Hematopoietic multipotent progenitor cell treated with erythropoietin and hydrocortisone succinate and interleukin-3 and kit ligand, for 6 days (in vitro differentiated cells): ENCODE measurements around the gene PTPRN2.

Source experiments
- DNase-seq: peaks from one replicate; pipeline ENCODE4 v3.0.0-alpha.2; 2015

PTPRN2 gene

GRCh38 chr7:157863906-157864810 lies 723.5 kb downstream of the PTPRN2 start:
- no peak for DNase-seq

DNA sequence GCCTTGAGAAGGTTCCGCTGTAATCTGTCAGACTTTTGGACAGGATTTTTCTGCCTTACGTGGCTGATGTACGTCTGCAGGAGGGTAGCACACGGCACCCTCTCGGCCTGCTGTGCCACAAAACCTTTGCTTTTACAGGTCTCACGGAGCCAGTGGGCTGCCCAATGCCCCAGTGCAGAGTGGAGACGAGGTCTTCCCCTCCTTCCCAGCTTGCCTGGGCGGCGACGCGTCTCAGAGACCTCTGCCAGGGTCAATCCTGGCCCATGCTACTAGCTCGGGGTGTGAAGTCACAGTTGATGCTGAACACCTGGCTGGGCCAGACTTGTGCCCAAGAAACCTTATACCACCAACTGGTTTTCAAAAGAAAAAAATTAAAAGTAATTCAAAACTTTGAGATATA lies 724.4 kb downstream of the PTPRN2 start:
- no peak for DNase-seq

DNA sequence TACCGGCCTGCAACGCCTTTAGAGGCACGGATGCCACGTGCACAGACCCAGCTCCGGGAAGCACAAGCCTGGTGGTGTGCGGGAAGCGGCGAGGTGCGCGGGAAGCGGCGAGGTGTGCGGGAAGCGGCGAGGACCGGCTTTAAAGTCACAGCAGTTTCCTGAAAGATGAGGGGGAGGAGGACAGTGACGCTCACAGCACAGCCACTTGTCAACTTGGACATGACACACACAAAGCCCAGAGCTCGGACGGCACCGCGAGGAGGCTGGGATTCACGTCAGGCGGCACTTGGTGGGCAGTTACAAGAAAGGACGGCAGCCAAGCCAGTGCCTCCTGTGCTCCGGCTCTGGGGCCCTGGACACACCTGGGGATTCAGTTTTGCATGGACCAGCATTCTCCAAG lies 724.9 kb downstream of the PTPRN2 start:
- no peak for DNase-seq

- no peak for DNase-seq
These were observed 726.1 kb downstream of the PTPRN2 start for GRCh38 chr7:157861551-157861950.

DNA sequence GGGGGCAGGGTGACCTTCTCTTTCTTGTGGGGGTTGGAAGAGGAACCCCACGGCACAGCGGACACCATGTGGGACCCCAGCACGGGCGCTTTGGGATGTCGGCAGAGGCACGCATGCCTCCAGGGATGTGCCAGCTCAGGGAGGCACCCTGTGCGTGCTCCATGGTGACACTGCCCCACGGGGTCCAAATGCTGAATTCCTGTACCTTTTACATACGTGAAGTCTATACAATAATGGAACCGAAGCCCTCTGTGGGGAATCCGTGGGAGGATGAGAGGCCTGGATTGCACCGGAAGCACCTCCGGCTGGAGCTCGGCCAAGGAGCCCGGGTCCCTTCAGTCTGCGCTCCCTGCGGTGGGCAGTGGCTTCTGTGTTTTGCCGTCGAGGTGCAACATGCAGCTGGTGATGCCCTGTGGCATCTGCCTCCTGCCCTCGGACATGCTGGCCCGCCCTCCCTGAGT lies 726.6 kb downstream of the PTPRN2 start:
- no peak for DNase-seq

GRCh38 chr7:157860406-157860805 lies 727.2 kb downstream of the PTPRN2 start:
- DNase-seq: no peak

- DNase-seq: no peak
These were observed 727.7 kb downstream of the PTPRN2 start for GRCh38 chr7:157859915-157860314.

- no peak for DNase-seq
These were observed 730.0 kb downstream of the PTPRN2 start for GRCh38 chr7:157857578-157858075.

DNA sequence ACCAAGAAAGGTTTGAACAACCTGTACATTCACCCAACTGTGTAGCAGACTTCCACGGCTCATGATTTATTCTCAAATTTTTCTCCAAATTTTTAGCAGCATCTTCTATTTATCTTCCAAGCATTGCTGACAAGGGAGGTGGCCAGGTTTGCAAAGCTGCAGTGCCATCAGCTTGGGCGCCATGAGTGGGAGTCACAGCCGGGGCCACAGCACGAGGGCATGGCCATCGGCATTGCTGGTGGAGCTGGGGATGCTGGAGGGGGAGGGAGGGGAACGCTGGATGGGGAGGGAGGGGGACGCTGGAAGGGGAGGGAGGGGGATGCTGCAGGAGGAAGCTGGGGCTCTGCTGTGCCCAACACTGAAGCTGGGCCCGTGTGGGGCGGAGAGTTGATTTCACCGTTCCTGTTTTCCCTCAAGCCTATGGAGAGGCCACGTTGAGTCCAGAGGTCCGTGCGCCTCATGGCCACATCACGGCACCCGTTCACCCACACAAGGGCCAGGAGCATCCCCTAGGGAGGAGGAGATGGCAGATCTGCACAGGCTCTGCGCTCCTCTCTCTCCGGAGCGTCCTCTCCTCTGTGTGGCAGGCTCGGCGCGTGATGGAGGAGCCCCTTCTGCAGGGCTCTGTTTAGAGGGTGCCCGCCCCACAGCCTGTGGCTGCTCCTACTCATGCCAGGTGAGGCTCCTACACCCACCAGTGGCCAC lies 730.6 kb downstream of the PTPRN2 start:
- DNase-seq: no peak

GRCh38 chr7:157855452-157856213 lies 732.0 kb downstream of the PTPRN2 start:
- DNase-seq: peak; percentile 10

- DNase-seq: no peak
These were observed 732.6 kb downstream of the PTPRN2 start for GRCh38 chr7:157855016-157855415.

- peak; percentile 55 for DNase-seq
These were observed 733.3 kb downstream of the PTPRN2 start for GRCh38 chr7:157854066-157854891.

DNA sequence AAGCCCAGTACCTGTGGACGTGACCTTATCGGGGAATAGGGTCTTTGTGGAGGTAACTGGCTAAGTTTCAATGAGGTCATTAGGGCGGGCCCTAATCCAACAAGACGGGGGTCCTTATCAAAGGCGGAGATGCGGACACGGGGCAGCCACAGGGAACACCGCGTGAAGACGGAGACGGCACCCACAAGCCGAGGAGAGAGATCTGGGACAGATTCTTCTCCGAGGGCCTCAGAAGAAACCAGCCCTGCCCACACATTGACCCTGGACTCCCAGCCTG lies 733.9 kb downstream of the PTPRN2 start:
- DNase-seq: no peak

GRCh38 chr7:157853076-157853788 lies 734.4 kb downstream of the PTPRN2 start:
- DNase-seq: no peak

DNA sequence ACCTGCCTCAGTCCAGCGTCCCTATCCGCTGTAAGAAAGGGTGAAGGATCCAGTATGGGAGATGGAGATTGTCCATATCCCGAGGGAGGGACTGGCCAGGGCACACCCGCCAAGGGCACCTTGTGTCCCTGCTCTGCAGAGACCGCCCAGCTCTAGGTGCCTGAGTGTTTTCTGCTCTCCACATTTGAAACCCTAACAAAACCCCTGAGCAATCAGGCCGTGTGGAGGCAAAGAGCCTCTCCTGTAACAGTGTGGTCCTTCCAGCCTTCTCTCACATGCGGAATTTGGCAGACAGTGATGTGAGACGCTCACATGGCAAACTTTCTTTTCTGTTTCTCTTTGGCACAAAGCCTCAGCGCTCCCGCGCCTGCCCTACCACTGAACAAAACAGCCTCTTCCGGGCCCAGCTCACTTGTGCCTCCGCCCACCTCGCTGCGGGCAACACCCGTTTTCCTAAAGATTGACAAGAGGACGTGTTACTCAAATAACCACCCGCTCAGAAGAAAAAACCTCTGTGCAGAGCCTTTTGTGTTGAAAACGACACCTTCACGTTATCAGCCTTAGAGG lies 736.0 kb downstream of the PTPRN2 start:
- peak; percentile 91 for DNase-seq

DNA sequence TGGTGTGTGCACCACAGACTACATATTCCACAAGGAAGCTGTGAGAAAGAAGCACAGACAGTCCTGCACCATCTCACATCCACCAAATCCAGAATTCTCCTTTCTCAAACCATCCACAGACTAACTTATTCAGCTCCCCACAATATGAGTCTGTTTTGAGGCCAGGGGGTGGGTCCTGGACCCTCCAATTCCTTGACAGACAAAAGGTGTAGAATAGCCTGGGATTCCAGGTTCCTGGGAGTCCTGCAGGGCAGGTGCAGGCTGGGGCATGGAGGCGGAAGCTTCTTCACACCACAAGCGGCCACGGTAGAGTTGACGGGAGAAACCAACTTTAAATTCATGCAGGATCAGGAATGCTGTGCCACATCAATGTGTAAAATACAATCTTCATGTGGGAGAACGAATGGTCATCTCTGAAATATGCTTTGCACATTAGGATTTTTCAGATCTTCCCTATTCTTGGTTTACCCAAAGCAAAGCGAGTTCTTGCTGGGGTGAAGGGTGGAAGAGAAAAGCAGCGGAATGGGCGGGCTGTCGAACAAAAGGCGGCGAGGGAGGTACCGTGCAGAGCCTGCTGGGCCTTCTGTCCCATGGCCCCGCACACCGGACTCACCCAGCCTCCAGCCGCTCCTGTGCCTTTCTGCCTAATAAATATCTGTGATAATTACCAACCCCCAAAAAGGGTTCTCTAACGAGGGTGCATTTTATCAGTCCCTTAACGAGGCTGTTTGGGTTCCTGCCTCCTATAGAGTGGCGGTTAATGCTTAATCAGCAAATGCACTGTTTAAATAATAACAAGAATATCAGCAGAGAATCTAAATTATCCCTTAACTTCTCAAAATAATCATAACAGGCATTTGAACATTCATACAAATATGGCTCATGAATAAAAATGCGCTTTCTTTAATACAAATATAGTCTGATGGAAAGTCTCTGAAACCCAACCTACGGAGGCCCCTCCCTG lies 736.9 kb downstream of the PTPRN2 start:
- DNase-seq: no peak

DNA sequence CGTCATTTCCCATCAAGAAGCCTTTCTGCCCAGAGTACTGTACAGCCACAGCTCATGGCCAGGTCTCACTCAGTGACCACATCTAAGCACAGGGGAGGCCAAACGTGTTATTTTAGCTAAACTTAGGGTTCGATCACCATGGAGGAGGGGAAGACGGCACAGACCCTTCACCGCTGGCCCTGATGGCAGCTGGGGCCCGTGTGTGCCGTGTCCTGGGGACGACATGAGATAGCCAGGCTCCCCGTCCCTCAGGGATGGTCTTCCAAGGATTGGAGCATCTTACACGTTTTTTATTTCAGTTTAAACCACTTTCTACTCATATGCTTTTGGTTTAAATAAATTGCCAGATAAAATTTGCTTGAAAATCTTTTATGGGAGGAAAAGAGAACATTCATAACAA lies 737.9 kb downstream of the PTPRN2 start:
- DNase-seq: no peak

DNA sequence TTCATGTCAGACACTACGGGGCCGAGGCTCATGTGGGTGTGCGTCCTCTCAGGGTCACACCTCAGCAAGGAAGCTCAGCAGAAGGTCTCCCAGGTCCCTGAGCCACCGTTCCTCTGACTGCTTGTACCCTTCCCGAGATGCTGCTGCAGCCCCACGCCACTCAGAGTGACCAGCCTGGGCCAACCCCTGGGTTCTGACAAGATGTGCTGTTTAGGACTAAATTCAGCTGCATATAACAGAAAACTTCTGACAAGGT lies 738.4 kb downstream of the PTPRN2 start:
- DNase-seq: no peak

- DNase-seq: no peak
These were observed 738.9 kb downstream of the PTPRN2 start for GRCh38 chr7:157848508-157849340.
